Stimulated activated CD8-positive, alpha-beta memory T cell treated with anti-CD3 and anti-CD28 coated beads, Interleukin-7, amount 100 ng/mL, for 48 hours (primary cell): ENCODE results near the gene UBAC2.
"Not testable (repeated sequence)": the region's sequence is repeated elsewhere in the genome, so short reads cannot be mapped to it uniquely, and the experiment has no call there.

Source experiments
- DNase-seq, 2 donors: peaks; one replicate each; pipeline ENCODE4 v3.0.0-alpha.2; 2020; ENCODE audit warnings: low read depth in 1 of 2; ENCODE audit errors: extremely low read depth in 1 of 2

UBAC2 gene

GRCh38 chr13:99182439-99182838, 18.2 kb upstream of the UBAC2 start:
- DNase-seq: no peak

DNA sequence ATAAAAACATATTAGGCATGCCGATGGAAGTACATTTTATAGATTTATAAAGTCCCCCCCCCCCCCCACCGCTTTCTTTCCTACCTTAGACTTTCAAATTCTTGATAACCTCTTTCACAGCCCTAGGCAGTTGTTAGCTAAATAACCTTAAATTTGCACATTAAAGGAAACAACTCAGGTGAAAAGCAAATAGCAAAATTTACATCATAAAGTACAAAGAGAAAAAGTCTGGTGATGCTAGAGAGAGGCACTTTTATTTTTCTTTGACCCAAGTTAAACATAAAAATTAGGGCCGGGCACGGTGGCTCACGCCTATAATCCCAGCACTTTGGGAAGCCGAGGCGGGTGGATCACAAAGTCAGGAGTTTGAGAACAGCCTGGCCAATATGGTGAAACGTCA, 15.0 kb upstream of the UBAC2 start:
- DNase-seq: no peak

GRCh38 chr13:99190147-99190985, 10.3 kb upstream of the UBAC2 start:
- DNase-seq: no peak

DNA sequence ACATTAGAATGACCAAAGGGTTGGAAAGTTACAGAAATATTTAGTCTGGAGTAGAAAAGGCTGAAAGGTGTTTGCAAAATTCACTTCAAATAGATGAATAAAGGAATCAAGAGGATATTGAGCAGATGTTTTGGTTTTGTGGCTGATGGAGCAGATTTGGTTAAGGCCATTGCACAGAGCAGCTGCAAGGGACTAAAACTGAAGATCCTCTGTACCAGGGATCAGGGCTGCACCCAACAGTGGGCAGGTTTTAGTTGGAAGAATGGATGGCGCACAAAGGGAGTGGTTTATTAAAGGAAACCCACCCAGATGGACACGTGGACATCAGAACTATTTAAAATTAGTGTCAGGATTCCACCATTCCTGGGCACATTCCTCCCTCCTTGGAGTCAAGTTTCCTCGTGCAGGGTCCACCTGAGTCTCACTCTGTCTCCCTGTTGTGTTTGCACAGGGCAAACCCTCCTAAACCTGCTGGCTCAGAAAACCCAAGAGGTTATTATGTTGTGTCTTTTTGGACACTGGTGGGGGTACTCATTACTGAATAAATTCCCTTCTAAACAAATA, 9.2 kb upstream of the UBAC2 start:
- DNase-seq: no peak

GRCh38 chr13:99191900-99192399, 8.7 kb upstream of the UBAC2 start:
- no peak for DNase-seq

DNA sequence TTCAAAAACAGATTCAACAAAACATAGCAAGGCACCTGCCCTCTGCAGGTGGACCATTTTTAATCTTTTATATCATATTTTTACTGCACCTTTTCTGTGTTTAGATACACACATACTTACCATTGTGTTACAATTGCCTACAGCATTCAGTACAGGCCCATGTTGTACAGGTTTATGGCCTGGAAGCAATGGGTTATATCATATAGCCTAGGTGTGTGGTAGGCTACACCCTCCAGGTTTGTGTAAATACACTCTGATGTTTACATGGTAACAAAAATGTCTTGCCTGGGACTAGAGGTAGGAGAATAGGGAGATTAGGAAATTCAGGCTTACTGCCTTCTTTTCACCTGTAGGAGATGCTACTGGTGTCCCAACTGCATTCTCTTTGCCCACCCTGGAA, 8.2 kb upstream of the UBAC2 start:
- no peak for DNase-seq

DNA sequence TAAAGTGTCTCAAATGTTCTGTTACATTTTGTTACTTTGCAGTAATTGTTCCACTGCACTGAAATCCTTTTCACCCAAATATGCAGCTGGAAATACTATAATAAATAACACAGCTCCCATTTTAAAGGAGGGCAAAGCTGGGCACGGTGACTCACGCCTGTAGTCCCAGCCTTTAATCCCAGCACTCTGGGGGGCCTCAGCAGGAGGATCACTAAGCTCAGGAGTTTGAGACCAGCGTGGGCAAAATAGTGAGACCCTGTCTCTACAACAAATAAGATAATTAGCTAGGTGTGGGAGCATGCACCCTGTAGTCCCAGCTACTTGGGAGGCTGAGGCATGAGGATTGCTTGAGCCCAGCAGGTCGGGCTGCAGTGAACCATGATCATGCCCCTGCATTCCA, 7.5 kb upstream of the UBAC2 start:
- no peak for DNase-seq

DNA sequence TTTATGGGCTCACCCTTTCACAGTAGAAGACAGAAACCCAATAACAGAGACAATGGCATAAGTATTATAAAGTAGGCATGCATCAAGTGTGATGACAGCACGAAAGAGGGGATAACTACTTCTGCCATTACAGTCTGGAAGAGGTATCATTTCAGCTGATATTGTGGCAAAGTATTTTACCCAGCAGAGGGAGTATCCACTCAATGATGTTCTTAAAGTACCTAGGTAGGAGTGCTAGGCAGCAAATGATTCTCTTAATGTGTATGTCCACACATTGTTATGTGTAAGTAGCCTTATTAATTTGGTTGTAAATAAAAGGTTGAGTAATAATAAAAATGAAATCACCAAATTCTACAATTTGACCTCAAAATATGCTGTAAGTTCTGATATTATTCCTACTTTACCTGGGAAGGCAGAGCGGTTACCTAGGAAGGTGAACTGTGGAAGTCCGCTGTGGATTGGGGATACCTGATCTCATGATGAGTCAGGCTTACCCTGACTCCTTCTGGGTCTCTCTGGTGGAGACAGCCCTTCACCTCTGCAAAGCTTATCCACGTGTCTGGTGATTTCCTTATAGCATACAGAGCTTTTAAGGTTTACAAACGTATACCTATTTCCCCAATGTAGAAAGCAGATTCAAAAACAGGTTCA, 4.1 kb upstream of the UBAC2 start:
- DNase-seq: no peak

DNA sequence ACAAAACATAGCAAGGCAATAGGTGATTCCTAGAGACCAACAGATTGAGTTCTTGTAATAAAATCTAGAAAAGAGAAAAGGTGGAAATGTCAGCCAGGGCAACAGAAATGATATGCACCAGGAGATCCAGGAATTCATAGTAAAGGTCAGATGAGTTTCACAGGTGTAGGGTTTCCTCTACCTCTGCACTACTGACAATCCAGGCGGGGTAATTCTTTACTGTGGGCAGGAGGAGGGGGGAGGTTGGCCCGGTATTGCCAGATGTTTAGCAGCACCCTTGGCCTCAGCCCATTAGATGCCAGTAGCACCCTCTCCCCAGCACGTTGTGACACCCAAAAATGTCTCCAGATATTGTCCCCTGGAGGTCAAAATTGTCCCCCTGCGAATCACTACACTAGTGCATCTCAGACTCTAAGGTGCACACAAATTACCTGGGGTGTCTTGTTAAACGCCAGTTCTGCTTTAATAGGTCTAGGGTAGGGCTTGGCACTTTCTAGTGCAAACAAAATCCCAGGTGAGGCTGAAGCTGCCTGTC, 3.5 kb upstream of the UBAC2 start:
- DNase-seq: no peak

- no peak for DNase-seq
Observed at GRCh38 chr13:99199541-99200431, 868 bp upstream of the UBAC2 start.

GRCh38 chr13:99203601-99204579, 3.2 kb downstream of the UBAC2 start:
- no peak for DNase-seq

GRCh38 chr13:99205621-99206220, 5.1 kb downstream of the UBAC2 start:
- no peak for DNase-seq

DNA sequence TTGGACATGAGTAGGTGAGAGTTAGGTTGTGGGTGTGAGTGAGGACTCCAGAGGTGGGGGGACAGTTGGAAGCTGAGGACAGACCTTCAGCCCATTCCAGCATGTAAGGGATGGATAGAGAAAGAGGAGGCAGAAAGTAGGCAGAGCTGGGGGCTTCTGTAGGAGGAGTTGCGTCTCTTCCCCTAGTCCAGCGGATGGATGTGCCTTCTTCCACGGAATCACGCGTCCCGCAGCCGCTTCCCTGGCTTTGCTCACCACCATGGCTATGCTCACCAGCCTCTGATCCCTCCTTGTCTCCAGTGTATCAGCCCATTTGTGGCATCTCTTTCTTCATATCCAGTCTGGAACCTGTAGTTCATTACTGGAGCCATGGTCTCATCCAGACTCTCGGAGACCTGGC, 5.6 kb downstream of the UBAC2 start:
- DNase-seq: no peak

GRCh38 chr13:99206873-99207272, 6.2 kb downstream of the UBAC2 start:
- no peak for DNase-seq

DNA sequence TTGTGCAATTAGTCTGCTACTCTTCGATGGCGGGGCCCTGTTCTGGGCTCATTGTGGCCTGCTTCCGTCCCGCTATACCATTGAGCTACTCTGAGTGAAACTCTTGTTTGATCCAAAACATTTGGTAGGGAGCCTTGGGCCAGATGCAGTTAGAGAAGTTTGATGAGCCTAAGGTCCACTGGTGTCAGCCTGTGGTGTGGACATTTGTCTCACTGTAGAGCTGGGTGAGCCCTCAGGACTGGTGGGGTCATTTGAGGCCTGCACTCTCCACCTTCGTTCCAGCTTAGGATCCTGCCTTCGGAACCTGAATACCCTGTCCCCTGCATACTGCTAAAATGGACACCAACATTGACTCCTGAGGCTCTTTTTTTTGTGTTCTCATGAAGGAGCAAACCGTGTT, 6.9 kb downstream of the UBAC2 start:
- no peak for DNase-seq

DNA sequence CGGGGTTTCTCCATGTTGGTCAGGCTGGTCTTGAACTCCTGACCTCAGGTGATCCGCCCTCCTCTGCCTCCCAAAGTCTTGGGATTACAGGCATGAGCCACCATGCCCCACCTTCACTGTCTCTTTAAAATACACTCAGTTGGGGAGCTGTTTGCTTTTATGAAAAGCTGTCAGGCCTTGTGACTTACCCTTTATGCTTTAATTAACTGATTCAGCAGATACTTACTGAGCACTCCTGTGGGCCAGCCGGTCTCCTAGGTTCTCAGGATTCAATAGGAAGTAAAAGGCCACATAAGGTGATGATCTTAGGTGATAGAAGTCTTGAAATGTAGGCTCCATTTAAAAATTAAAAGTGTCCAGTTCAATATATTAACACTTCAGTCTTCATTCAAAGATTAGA, 7.5 kb downstream of the UBAC2 start:
- no peak for DNase-seq

- DNase-seq: no peak
Observed at GRCh38 chr13:99208845-99209527, 8.3 kb downstream of the UBAC2 start.

DNA sequence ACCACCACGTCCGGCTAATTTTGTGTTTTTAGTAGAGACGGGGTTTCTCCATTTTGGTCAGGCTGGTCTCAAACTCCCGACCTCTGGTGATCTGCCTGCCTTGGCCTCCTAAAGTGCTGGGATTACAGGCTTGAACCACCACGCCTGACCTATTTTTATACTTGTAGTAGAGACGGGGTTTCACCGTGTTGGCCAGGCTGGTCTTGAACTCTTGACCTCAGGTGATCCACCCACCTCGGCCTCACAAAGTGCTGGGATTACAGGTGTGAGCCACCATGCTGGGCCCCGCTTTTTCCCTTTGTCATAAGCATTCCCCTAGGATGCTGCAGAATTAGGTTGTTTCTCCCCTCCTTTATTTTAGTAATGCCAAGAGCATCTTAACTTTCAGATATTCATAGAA, 10.0 kb downstream of the UBAC2 start:
- not testable (repeated sequence) for DNase-seq
